GM18517 (cell line): ENCODE data around the gene SVOPL.
"Not testable (repeated sequence)": the region's sequence is repeated elsewhere in the genome, so short reads cannot be mapped to it uniquely, and the experiment has no call there.

ENCODE experiments used
- ATAC-seq: cut with Tn5 transposase; IDR thresholded peaks from one replicate; pipeline ENCODE4 v1.9.1; 2021; ENCODE audit warnings: mild to moderate bottlenecking, moderate library complexity; ENCODE audit not compliant: unreplicated experiment

SVOPL gene

GRCh38 chr7:138700857-138701536 is at the start of gene SVOPL:
TSS of gene SVOPL (minus strand) at chr7:138701362. CDS start at chr7:138679045, 22,317 bp downstream.
- no peak for ATAC-seq

GRCh38 chr7:138750473-138750872 is 49.3 kb upstream of the SVOPL start:
- no peak for ATAC-seq

GRCh38 chr7:138749960-138750359 is 48.8 kb upstream of the SVOPL start:
- no peak for ATAC-seq

- ATAC-seq: no peak
These were observed 47.5 kb upstream of the SVOPL start for GRCh38 chr7:138748666-138749065.

GRCh38 chr7:138746073-138746472 is 44.9 kb upstream of the SVOPL start:
- no peak for ATAC-seq

GRCh38 chr7:138745189-138745588 is 44.0 kb upstream of the SVOPL start:
- ATAC-seq: no peak

- no peak for ATAC-seq
These were observed 40.2 kb upstream of the SVOPL start for GRCh38 chr7:138741453-138741735.

- no peak for ATAC-seq
These were observed 38.7 kb upstream of the SVOPL start for GRCh38 chr7:138739859-138740258.

- ATAC-seq: peak; percentile 92
These were observed 37.6 kb upstream of the SVOPL start for GRCh38 chr7:138738551-138739335.

GRCh38 chr7:138738114-138738513 is 37.0 kb upstream of the SVOPL start:
- no peak for ATAC-seq

GRCh38 chr7:138735399-138735798 is 34.2 kb upstream of the SVOPL start:
- no peak for ATAC-seq

GRCh38 chr7:138731733-138732132 is 30.6 kb upstream of the SVOPL start:
- not testable (repeated sequence) for ATAC-seq

- no peak for ATAC-seq
These were observed 28.3 kb upstream of the SVOPL start for GRCh38 chr7:138729444-138729843.

- no peak for ATAC-seq
These were observed 26.4 kb upstream of the SVOPL start for GRCh38 chr7:138727336-138728099.

GRCh38 chr7:138726288-138726687 is 25.1 kb upstream of the SVOPL start:
- no peak for ATAC-seq

GRCh38 chr7:138720286-138720685 is 19.1 kb upstream of the SVOPL start:
- no peak for ATAC-seq

GRCh38 chr7:138716889-138717288 is 15.7 kb upstream of the SVOPL start:
- no peak for ATAC-seq

GRCh38 chr7:138713191-138713590 is 12.0 kb upstream of the SVOPL start:
- ATAC-seq: no peak

GRCh38 chr7:138712652-138713051 is 11.5 kb upstream of the SVOPL start:
- ATAC-seq: no peak

- no peak for ATAC-seq
These were observed 9.6 kb upstream of the SVOPL start for GRCh38 chr7:138710536-138711385.

GRCh38 chr7:138705167-138705566 is 4.0 kb upstream of the SVOPL start:
- no peak for ATAC-seq
